Activated CD4-positive, CD25-positive, alpha-beta regulatory T cell treated with anti-CD3 and anti-CD28 coated beads, Interleukin-2, amount 50 U/mL, for 72 hours (primary cell): Measurements from ENCODE around the gene CACNA1D.

Experiments
- DNase-seq: peaks from one replicate; pipeline ENCODE4 v3.0.0; 2021

The CACNA1D gene

GRCh38 chr3:53813229-53813628 lies 318.8 kb downstream of the CACNA1D start:
- DNase-seq = no peak

- no peak for DNase-seq
Observed at GRCh38 chr3:53813876-53814275, 319.5 kb downstream of the CACNA1D start.

GRCh38 chr3:53815067-53815466 lies 320.7 kb downstream of the CACNA1D start:
- no peak for DNase-seq

- no peak for DNase-seq
Observed at GRCh38 chr3:53815651-53816050, 321.2 kb downstream of the CACNA1D start.

- DNase-seq = no peak
Observed at GRCh38 chr3:53816425-53816824, 322.0 kb downstream of the CACNA1D start.

- no peak for DNase-seq
Observed at GRCh38 chr3:53817211-53817610, 322.8 kb downstream of the CACNA1D start.

- DNase-seq = no peak
Observed at GRCh38 chr3:53817809-53818208, 323.4 kb downstream of the CACNA1D start.

- DNase-seq = no peak
Observed at GRCh38 chr3:53818221-53819162, 324.1 kb downstream of the CACNA1D start.

GRCh38 chr3:53819163-53819868 lies 324.9 kb downstream of the CACNA1D start:
- no peak for DNase-seq

- no peak for DNase-seq
Observed at GRCh38 chr3:53820084-53820483, 325.7 kb downstream of the CACNA1D start.

- DNase-seq = no peak
Observed at GRCh38 chr3:53820756-53821580, 326.6 kb downstream of the CACNA1D start.

- no peak for DNase-seq
Observed at GRCh38 chr3:53821631-53822121, 327.3 kb downstream of the CACNA1D start.

- no peak for DNase-seq
Observed at GRCh38 chr3:53822331-53822741, 327.9 kb downstream of the CACNA1D start.

GRCh38 chr3:53823026-53823955 lies 328.9 kb downstream of the CACNA1D start:
- peak; percentile 19 for DNase-seq

- peak; percentile 15 for DNase-seq
Observed at GRCh38 chr3:53823956-53824657, 329.7 kb downstream of the CACNA1D start.

- no peak for DNase-seq
Observed at GRCh38 chr3:53824795-53825194, 330.4 kb downstream of the CACNA1D start.

GRCh38 chr3:53826048-53826447 lies 331.6 kb downstream of the CACNA1D start:
- no peak for DNase-seq

- DNase-seq = no peak
Observed at GRCh38 chr3:53828581-53828980, 334.2 kb downstream of the CACNA1D start.

GRCh38 chr3:53829605-53830004 lies 335.2 kb downstream of the CACNA1D start:
- DNase-seq = no peak

- DNase-seq = no peak
Observed at GRCh38 chr3:53830944-53831343, 336.5 kb downstream of the CACNA1D start.

- DNase-seq = no peak
Observed at GRCh38 chr3:53833053-53833645, 338.7 kb downstream of the CACNA1D start.
